Liver (tissue), 9 donors: ENCODE data around the gene DVL1. TPM values are rescaled to one million over a fixed set of nuclear protein-coding genes. Genes with fewer than 3 reads are reported as not detected.

Experiments
- DNase-seq: peaks from one replicate; pipeline ENCODE4 v3.0.0-alpha.2; 2017; ENCODE audit warnings: low spot score
- H3K27ac ChIP-seq, 2 donors: one replicate each; pipeline ENCODE4 v1.7.0; 2013; ENCODE audit warnings: inconsistent platforms in 2 of 2, low read length in 2 of 2, control low read depth in 1 of 2, low read depth in 1 of 2, mild to moderate bottlenecking in 1 of 2
- H3K27me3 ChIP-seq, 4 donors: one replicate each; pipeline versions ENCODE4 v1.6.1 to v1.7.0; 2013; ENCODE audit warnings: low read length in 3 of 4, inconsistent platforms in 1 of 4, mild to moderate bottlenecking in 1 of 4, moderate library complexity in 1 of 4; ENCODE audit not compliant: control insufficient read depth in 4 of 4, insufficient read depth in 4 of 4
- H3K36me3 ChIP-seq, 4 donors: one replicate each; pipeline versions ENCODE4 v1.6.1 to v1.7.0; 2013; ENCODE audit warnings: low read length in 3 of 4, mild to moderate bottlenecking in 3 of 4, low read depth in 1 of 4, moderate library complexity in 1 of 4; ENCODE audit not compliant: control insufficient read depth in 4 of 4, insufficient read depth in 3 of 4
- H3K4me1 ChIP-seq, 4 donors: one replicate each; pipeline versions ENCODE4 v1.6.1 to v1.7.0; 2013; ENCODE audit warnings: low read length in 3 of 4, mild to moderate bottlenecking in 3 of 4, moderate library complexity in 1 of 4; ENCODE audit not compliant: control insufficient read depth in 4 of 4, insufficient read depth in 4 of 4
- H3K4me3 ChIP-seq, 3 donors: one replicate each; pipeline versions ENCODE4 v1.6.1 to v1.7.0; 2013; ENCODE audit warnings: low read length in 3 of 3, control low read depth in 1 of 3, low read depth in 1 of 3, mild to moderate bottlenecking in 1 of 3
- H3K9ac ChIP-seq, 2 donors: one replicate each; pipeline ENCODE4 v1.7.0; 2013; ENCODE audit warnings: low read length in 2 of 2, mild to moderate bottlenecking in 2 of 2, moderate library complexity in 2 of 2, control low read depth in 1 of 2, low read depth in 1 of 2
- H3K9me3 ChIP-seq, 4 donors: one replicate each; pipeline versions ENCODE4 v1.6.1 to v1.7.0; 2013; ENCODE audit warnings: low read length in 3 of 4; ENCODE audit not compliant: control insufficient read depth in 4 of 4
- ATF3 ChIP-seq: IDR thresholded peaks from 2 replicates; pipeline ENCODE4 v1.6.1; 2016; ENCODE audit warnings: antibody characterized with exemption
- EGR1 ChIP-seq, 2 donors: IDR thresholded peaks; 2 replicates each; pipeline ENCODE4 v1.6.1; 2016 to 2018; ENCODE audit warnings: antibody characterized with exemption in 2 of 2, low read depth in 2 of 2
- FOXA1 ChIP-seq: IDR thresholded peaks from 2 replicates; pipeline ENCODE4 v1.6.1; 2016; ENCODE audit warnings: antibody characterized with exemption
- FOXA2 ChIP-seq: IDR thresholded peaks from 2 replicates; pipeline ENCODE4 v1.6.1; 2016; ENCODE audit warnings: antibody characterized with exemption
- GABPA ChIP-seq, 2 donors: IDR thresholded peaks in 1 of 2; conservative IDR thresholded peaks in 1 of 2; 2 replicates each; pipeline ENCODE4 v1.6.1; 2016; ENCODE audit warnings: antibody characterized with exemption in 2 of 2, mild to moderate bottlenecking in 1 of 2, moderate library complexity in 1 of 2
- HNF4A ChIP-seq, 2 donors: conservative IDR thresholded peaks; 2 replicates each; pipeline ENCODE4 v1.6.1; 2016; ENCODE audit warnings: antibody characterized with exemption in 2 of 2, mild to moderate bottlenecking in 2 of 2
- MAX ChIP-seq: IDR thresholded peaks from 2 replicates; pipeline ENCODE4 v1.6.1; 2016; ENCODE audit warnings: antibody characterized with exemption
- NR2F2 ChIP-seq: IDR thresholded peaks from 2 replicates; pipeline ENCODE4 v1.6.1; 2016; ENCODE audit warnings: antibody characterized with exemption
- RAD21 ChIP-seq, 2 donors: IDR thresholded peaks; 2 replicates each; pipeline ENCODE4 v1.6.1; 2016; ENCODE audit warnings: antibody characterized with exemption in 2 of 2, mild to moderate bottlenecking in 2 of 2
- REST ChIP-seq: IDR thresholded peaks from 2 replicates; pipeline ENCODE4 v1.6.1; 2016; ENCODE audit warnings: antibody characterized with exemption, mild to moderate bottlenecking
- RXRA ChIP-seq, 2 donors: IDR thresholded peaks; 2 replicates each; pipeline ENCODE4 v1.6.1; 2017 to 2018; ENCODE audit warnings: antibody characterized with exemption in 2 of 2, mild to moderate bottlenecking in 1 of 2
- TAF1 ChIP-seq: conservative IDR thresholded peaks from 2 replicates; pipeline ENCODE4 v1.6.1; 2016; ENCODE audit warnings: antibody characterized with exemption, mild to moderate bottlenecking
- YY1 ChIP-seq: IDR thresholded peaks from 2 replicates; pipeline ENCODE4 v1.6.1; 2016; ENCODE audit warnings: antibody characterized with exemption, mild to moderate bottlenecking
- ZBTB33 ChIP-seq: IDR thresholded peaks from 2 replicates; pipeline ENCODE4 v1.6.1; 2016; ENCODE audit warnings: antibody characterized with exemption
- WGBS: extraction: QIAGEN DNeasy Blood & Tissue Kit; methylation state at CpG from one replicate; pipeline ENCODE4 v1.1.7; 2013; 5-methylcytosine and 5-hydroxymethylcytosine counted together
- polyA plus RNA-seq, 2 donors: library from polyadenylated mRNA; stranded (reverse) in 1 of 2; unstranded in 1 of 2; fragments of 200-250 nt in 1 of 2; fragments of >200 nt in 1 of 2; fragmentation: Nextera tagmentation in 1 of 2; extraction: Ambion mirVana in 1 of 2; gene quantifications; one replicate each; pipeline versions ENCODE4 v1.2.1 to v1.2.3, GENCODE V29; 2013 to 2015
- total RNA-seq, 2 donors: library from RNA; depleted of rRNA; stranded (reverse); fragments of >200 nt; gene quantifications; one replicate each; pipeline ENCODE4 v1.2.3, GENCODE V29; 2014
- TF ChIP-seq, protein P1 (sequence below): fragments of 150-350 bp; IDR thresholded peaks from 2 replicates; pipeline ENCODE4 v1.5.1; 2017; ENCODE audit warnings: improper control_type of control experiment, low read depth, low read length; ENCODE audit not compliant: missing input control
- donor health status: healthy.
- donor health status: healthy.
- donor health status: healthy.
- donor health status: healthy.
- donor health status: healthy.

The DVL1 gene
- total and polyA plus RNA-seq, 4 donors: 5.7 to 41.2 (median 24.8) TPM

DNA sequence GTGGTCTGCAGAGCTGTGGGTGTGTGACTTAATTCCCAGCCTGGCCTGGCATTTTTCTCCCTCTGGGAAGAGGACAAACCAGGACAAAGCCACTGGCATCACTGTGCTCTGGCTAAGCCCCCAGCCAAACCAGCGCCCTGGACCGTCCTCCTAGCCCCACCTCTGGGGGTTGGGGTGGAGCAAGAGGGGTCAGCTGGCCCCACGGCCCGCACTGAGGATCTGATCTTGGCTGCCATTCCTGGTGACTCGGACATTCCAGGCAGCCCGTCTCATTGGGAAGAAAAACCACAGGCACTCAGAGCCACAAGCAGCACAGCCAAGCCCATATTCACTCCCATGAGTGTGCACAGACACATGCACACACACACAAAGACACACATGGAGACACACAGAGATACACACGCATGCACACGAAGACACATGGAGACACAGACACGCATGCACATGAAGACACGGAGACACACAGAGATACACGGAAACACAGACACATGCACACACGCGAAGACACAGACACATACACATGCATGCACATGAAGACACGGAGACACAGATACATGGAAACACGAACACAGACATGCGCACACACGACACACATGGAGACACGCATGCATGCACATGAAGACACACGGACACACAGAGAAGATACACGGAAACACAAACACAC, 11.4 kb upstream of the DVL1 start:
- no peak for DNase-seq
- Histone ChIP-seq H3K36me3 (no peaks in the 10 kb centered on the region), H3K27ac (no peak overlapping the region), H3K9ac (no peak overlapping the region), H3K9me3 (no peaks in the 10 kb centered on the region), H3K27me3 (no peaks in the 10 kb centered on the region), H3K4me1 (no peaks in the 10 kb centered on the region), H3K4me3 (no peak overlapping the region)
- TF ChIP-seq EGR1 (IDR thresholded peaks at IDR 0.05; ENCODE audit: low read depth in 2 of 2) (no peak), NR2F2 (peak; percentile 15)
- 73% methylated on average over 20 of the region's 20 CpGs for WGBS

- Histone ChIP-seq H3K9me3 (no peaks in the 10 kb centered on the region), H3K27ac (peak overlapping the region in 1 of 2 donors; percentile 25), H3K4me1 (peaks cover 0 to 3% (median 0%) of the 10 kb centered on the region in 4 donors), H3K36me3 (no peaks in the 10 kb centered on the region), H3K27me3 (no peaks in the 10 kb centered on the region), H3K9ac (no peak overlapping the region), H3K4me3 (no peak overlapping the region)
- TF ChIP-seq ATF3 (no peak), YY1 (no peak), FOXA2 (no peak), EGR1 (IDR thresholded peaks at IDR 0.05; ENCODE audit: low read depth in 2 of 2) (no peak), ZBTB33 (no peak), HNF4A (conservative IDR thresholded peaks at IDR 0.05) (no peak)
- 67% methylated on average over 28 of the region's 28 CpGs for WGBS
- no peak for DNase-seq
These were observed 10.6 kb upstream of the DVL1 start for GRCh38 chr1:1359664-1360468.

GRCh38 chr1:1359308-1359663, 10.1 kb upstream of the DVL1 start:
- Histone ChIP-seq H3K27ac (no peak overlapping the region), H3K9ac (no peak overlapping the region), H3K9me3 (no peaks in the 10 kb centered on the region), H3K4me3 (no peak overlapping the region), H3K36me3 (no peaks in the 10 kb centered on the region), H3K4me1 (peaks cover 0 to 9% (median 1%) of the 10 kb centered on the region in 4 donors), H3K27me3 (no peaks in the 10 kb centered on the region)
- 72% methylated on average over 6 of the region's 6 CpGs for WGBS
- no peak for DNase-seq
- TF ChIP-seq RAD21 (IDR thresholded peaks at IDR 0.05) (no peak), ATF3 (no peak), NR2F2 (no peak), RXRA (IDR thresholded peaks at IDR 0.05) (no peak), REST (no peak), EGR1 (IDR thresholded peaks at IDR 0.05; ENCODE audit: low read depth in 2 of 2) (no peak), FOXA1 (no peak), GABPA (IDR thresholded peaks at IDR 0.05 in 1 of 2, conservative IDR thresholded peaks at IDR 0.05 in 1 of 2) (no peak), TAF1 (no peak), ZBTB33 (no peak), YY1 (no peak), MAX (no peak)
- TF ChIP-seq, protein P1, sequence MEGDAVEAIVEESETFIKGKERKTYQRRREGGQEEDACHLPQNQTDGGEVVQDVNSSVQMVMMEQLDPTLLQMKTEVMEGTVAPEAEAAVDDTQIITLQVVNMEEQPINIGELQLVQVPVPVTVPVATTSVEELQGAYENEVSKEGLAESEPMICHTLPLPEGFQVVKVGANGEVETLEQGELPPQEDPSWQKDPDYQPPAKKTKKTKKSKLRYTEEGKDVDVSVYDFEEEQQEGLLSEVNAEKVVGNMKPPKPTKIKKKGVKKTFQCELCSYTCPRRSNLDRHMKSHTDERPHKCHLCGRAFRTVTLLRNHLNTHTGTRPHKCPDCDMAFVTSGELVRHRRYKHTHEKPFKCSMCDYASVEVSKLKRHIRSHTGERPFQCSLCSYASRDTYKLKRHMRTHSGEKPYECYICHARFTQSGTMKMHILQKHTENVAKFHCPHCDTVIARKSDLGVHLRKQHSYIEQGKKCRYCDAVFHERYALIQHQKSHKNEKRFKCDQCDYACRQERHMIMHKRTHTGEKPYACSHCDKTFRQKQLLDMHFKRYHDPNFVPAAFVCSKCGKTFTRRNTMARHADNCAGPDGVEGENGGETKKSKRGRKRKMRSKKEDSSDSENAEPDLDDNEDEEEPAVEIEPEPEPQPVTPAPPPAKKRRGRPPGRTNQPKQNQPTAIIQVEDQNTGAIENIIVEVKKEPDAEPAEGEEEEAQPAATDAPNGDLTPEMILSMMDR: no peak
